Activated T-helper 2 cell treated with anti-CD3 and anti-CD28 coated beads, Interferon-gamma antibody, Interleukin-2, Interleukin-4, amounts not matched to agents 10 μg/mL and 5 μg/mL and 100 μg/mL, durations not matched to agents 14 hours and 24 hours and 36 hours (primary cell): ENCODE results near the gene FAM184A. TPM values are rescaled to one million over a fixed set of nuclear protein-coding genes. Genes with fewer than 3 reads are reported as not detected.
A peak's percentile ranks its signal among the peaks of the same experiment; 100 is the strongest.

ENCODE experiments used
- DNase-seq: peaks from one replicate; pipeline ENCODE4 v3.0.0; 2021; ENCODE audit warnings: low spot score
- H3K27ac Mint-ChIP-seq: one replicate; pipeline ENCODE4 v1.8.0; 2021; ENCODE audit warnings: mixed read lengths
- H3K27me3 Mint-ChIP-seq: one replicate; pipeline ENCODE4 v1.8.0; 2021; ENCODE audit warnings: low read depth, mixed read lengths
- H3K36me3 Mint-ChIP-seq: one replicate; pipeline ENCODE4 v1.8.0; 2021; ENCODE audit warnings: low read depth, mixed read lengths
- H3K4me1 Mint-ChIP-seq: one replicate; pipeline ENCODE4 v1.8.0; 2021; ENCODE audit warnings: low read depth, mixed read lengths
- H3K4me3 Mint-ChIP-seq: one replicate; pipeline ENCODE4 v1.8.0; 2021; ENCODE audit warnings: low read depth, mild to moderate bottlenecking, moderate library complexity, mixed read lengths
- H3K9me3 Mint-ChIP-seq: one replicate; pipeline ENCODE4 v1.8.0; 2021; ENCODE audit warnings: mixed read lengths
- intact Hi-C: fragments of 100-400 bp; cut with micrococcal nuclease; formaldehyde crosslinking; loops from one replicate; pipeline ENCODE4 v1.15.1; 2023
- total RNA-seq: library from RNA; stranded (reverse); gene quantifications from 2 replicates; pipeline ENCODE4 v1.2.3, GENCODE V29; 2022

The FAM184A gene
- total RNA-seq, 1 donor from 2014 or later: 2.6 TPM

- Mint-ChIP-seq H3K9me3 (no peaks in the 10 kb centered on the region), H3K27ac (no peak overlapping the region), H3K4me1 (peaks cover 7% of the 10 kb centered on the region), H3K36me3 (no peaks in the 10 kb centered on the region), H3K4me3 (no peak overlapping the region), H3K27me3 (no peaks in the 10 kb centered on the region)
- intact Hi-C loops: no loop called here
- no peak for DNase-seq
Observed at GRCh38 chr6:118959903-118960302, 118.6 kb downstream of the FAM184A start.

DNA sequence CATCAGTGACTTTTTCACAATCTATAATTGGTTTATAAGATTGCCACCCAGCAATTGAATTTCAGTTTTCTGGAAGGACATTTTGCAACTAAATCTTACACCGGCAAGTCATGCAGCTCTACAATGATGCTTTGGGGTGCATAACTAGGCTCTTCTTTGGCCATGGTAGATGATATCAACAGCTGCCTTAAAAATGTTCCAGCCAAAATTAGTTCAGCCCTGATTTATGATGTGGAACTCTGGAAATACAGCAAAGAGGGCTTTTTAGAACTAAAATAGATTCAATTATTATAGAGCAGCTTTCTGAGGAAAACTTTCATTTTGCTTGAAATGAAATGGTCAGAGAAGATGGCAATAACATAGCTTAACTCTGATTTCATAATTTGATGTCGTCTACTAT lies 125.1 kb downstream of the FAM184A start:
- H3K9me3 Mint-ChIP-seq: no peaks in the 10 kb centered on the region
- H3K27me3 Mint-ChIP-seq: peaks cover 3% of the 10 kb centered on the region
- H3K4me3 Mint-ChIP-seq: no peak overlapping the region
- intact Hi-C loops: no loop called here
- no peak overlapping the region for H3K27ac Mint-ChIP-seq
- H3K4me1 Mint-ChIP-seq: no peaks in the 10 kb centered on the region
- DNase-seq: no peak
- no peaks in the 10 kb centered on the region for H3K36me3 Mint-ChIP-seq

DNA sequence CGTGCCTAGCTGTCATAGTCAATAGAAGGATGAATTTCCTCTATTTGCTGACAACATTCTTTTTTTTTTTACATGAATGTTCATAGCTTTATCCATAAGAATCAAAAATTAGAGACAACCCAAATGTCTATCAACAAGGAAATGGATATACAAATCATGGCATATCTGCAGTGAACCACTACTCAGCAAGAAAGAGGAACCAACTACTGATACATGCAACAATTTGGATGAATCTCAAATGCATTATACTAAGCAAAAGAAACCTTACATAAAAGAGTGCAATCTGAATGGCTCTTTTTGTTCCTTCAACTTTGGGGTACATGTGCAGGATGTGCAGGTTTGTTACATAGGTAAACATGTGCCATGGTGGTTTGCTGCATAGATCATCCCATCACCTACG lies 125.8 kb downstream of the FAM184A start:
- Mint-ChIP-seq H3K4me3 (no peak overlapping the region), H3K27me3 (peaks cover 3% of the 10 kb centered on the region), H3K4me1 (no peaks in the 10 kb centered on the region), H3K9me3 (no peaks in the 10 kb centered on the region), H3K27ac (no peak overlapping the region), H3K36me3 (no peaks in the 10 kb centered on the region)
- no peak for DNase-seq
- intact Hi-C loops: no loop called here

DNA sequence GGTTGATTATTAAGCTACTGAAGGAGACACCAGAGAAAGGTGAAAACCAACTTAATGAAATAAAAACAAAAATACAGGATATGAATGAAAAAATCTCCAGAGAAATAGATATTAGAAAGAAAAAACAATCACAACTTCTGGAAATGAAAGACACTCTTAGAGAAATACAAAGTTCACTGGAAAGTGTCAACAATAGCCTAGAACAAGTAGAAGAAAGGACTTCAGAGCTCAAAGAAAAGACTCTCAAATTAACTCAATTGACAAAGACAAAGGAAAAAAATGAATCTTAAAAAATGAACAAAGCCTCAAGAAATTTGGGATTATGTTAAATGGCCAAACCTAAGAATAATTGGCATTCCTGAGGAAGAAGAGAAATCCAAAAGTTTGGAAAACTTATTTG lies 133.2 kb downstream of the FAM184A start:
- Mint-ChIP-seq H3K36me3 (peaks cover 6% of the 10 kb centered on the region), H3K4me1 (no peaks in the 10 kb centered on the region), H3K9me3 (peaks cover 57% of the 10 kb centered on the region), H3K27me3 (peaks cover 14% of the 10 kb centered on the region), H3K27ac (no peak overlapping the region), H3K4me3 (no peak overlapping the region)
- no peak for DNase-seq
- intact Hi-C loops: no loop called here

DNA sequence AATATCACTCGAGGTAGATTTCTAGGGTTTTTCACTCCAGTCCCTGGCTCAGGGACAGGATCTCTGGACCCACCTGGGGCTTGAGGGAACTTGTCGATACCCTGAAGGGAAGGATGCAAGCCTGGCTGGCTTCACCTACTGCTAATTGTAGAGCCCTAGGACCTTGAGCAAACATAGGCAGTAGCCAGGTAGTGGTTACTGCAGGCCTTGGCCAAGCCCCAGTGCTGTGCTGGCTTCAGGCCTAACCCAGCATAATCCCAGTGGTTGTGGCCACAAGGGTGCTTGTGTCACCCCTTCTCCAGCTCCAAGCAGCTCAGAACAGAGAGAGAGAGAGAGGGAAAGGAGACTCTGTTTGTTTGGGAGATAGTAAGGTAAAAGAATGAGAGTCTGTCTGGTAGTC lies 137.7 kb downstream of the FAM184A start:
- peaks cover 25% of the 10 kb centered on the region for H3K36me3 Mint-ChIP-seq
- H3K27me3 Mint-ChIP-seq: peaks cover 9% of the 10 kb centered on the region
- H3K4me3 Mint-ChIP-seq: no peak overlapping the region
- intact Hi-C loops: no loop called here
- peaks cover 52% of the 10 kb centered on the region for H3K9me3 Mint-ChIP-seq
- H3K4me1 Mint-ChIP-seq: peaks cover 6% of the 10 kb centered on the region
- no peak for DNase-seq
- no peak overlapping the region for H3K27ac Mint-ChIP-seq

DNA sequence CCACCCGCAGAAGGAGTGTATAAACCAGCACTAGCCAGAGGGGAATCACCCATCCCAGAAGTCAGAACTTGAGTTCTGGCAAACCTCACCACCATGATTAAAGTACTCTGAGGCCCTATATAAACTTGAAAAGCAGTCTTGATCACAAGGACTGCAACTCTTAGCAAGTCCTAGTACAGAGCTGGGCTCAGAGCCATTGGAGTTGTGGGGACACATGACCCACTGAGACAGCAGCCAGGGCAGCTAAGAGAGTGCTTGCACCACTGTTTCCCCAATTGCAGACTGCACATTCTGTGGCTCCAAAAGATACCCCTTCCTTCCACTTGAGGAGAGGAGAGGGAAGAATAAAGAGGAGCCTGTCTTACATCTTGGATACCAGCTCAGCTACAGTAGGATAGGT lies 138.8 kb downstream of the FAM184A start:
- intact Hi-C loops: loop anchor here (5.0 to 10.0 kb wide), 2 partner anchors 405 to 523 kb away; partner anchors contain the start of gene MAN1A1

GRCh38 chr6:118935978-118936703 lies 142.3 kb downstream of the FAM184A start:
- H3K9me3 Mint-ChIP-seq: peaks cover 18% of the 10 kb centered on the region
- no peak for DNase-seq
- H3K27ac Mint-ChIP-seq: peak overlapping the region; percentile 86
- H3K4me3 Mint-ChIP-seq: peak overlapping the region; percentile 89
- H3K27me3 Mint-ChIP-seq: no peaks in the 10 kb centered on the region
- peaks cover 29% of the 10 kb centered on the region for H3K4me1 Mint-ChIP-seq
- H3K36me3 Mint-ChIP-seq: peaks cover 33% of the 10 kb centered on the region
- intact Hi-C loops: loop anchor here (1.0 to 10.0 kb wide), 4 partner anchors 42 to 526 kb away; partner anchors contain the start of genes ASF1A, FAM184A and MAN1A1

More for the DNA sequence above, 138.8 kb downstream of the FAM184A start:
- Mint-ChIP-seq H3K27ac (no peak overlapping the region), H3K27me3 (peaks cover 9% of the 10 kb centered on the region), H3K4me1 (peaks cover 13% of the 10 kb centered on the region), H3K4me3 (no peak overlapping the region), H3K36me3 (peaks cover 26% of the 10 kb centered on the region), H3K9me3 (peaks cover 43% of the 10 kb centered on the region)
- no peak for DNase-seq

- Mint-ChIP-seq H3K9me3 (peaks cover 15% of the 10 kb centered on the region), H3K36me3 (peaks cover 38% of the 10 kb centered on the region), H3K4me1 (peaks cover 29% of the 10 kb centered on the region), H3K4me3 (peak overlapping the region; percentile 89), H3K27ac (peak overlapping the region; percentile 86), H3K27me3 (no peaks in the 10 kb centered on the region)
- DNase-seq: no peak
- intact Hi-C loops: loop anchor here (1.0 to 10.0 kb wide), 4 partner anchors 41 to 527 kb away; partner anchors contain the start of genes ASF1A, FAM184A and MAN1A1
Observed at GRCh38 chr6:118935331-118935668, 143.2 kb downstream of the FAM184A start.

DNA sequence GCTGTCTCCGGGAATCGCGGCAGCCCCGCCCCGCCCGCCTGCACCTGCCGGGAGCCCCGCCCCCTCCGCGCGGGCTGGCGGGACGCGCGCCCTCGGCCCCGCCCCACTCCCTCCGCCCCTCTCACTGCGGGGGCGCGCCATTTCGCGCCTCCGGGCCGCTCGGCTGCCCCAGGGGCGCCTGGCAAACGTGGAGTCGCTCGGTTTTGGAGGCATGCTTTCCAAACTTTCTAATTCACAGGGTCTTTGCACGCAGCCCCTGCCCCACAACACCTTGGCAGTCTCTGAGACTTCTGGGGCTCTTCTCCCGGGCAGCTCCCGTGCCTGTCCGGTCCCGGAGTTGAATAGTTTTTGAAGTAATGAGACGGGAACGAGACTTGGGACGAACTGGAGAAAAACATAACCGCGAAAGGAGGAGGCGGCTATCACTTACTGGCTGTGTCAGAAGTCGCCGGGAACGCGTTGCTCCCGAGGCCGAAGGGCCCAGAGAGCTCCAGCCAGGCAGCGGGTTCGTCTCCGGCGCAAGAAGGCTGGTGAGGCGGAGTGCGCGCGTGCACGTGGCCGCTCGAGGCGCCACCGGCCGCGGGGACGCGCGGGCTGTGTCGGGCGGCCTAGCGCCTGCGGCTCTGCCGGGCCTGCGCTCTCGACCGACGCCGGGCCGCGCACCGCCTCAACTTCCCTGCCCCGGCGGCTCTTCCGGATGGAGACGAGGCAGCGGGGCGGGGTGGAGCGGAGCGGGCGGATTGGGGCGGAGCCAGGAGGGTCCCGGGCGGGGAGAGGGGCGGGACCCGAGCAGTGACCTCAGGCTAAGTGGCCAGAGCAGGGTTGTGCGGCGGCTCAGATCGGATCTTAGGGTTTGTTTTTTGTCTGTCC lies 143.8 kb downstream of the FAM184A start, which contains the start of gene MCM9:
Gene MCM9 (minus strand): TSS at position 699 of the 870 bp plus-strand sequence. CDS start 3,436 bp downstream, outside the sequence.
- intact Hi-C loops: loop anchor here (1.0 to 10.0 kb wide), 4 partner anchors 40 to 528 kb away; partner anchors contain the start of genes ASF1A, FAM184A and MAN1A1

GRCh38 chr6:118933855-118934460 lies 144.5 kb downstream of the FAM184A start:
- no peak for DNase-seq
- no peaks in the 10 kb centered on the region for H3K27me3 Mint-ChIP-seq
- peak overlapping the region; percentile 84 for H3K27ac Mint-ChIP-seq
- intact Hi-C loops: loop anchor here (10.0 kb wide), 1 partner anchor 411 kb away; the partner anchor contains the start of gene MAN1A1
- H3K4me1 Mint-ChIP-seq: peaks cover 29% of the 10 kb centered on the region
- H3K4me3 Mint-ChIP-seq: peak overlapping the region; percentile 89
- peaks cover 40% of the 10 kb centered on the region for H3K36me3 Mint-ChIP-seq
- peaks cover 11% of the 10 kb centered on the region for H3K9me3 Mint-ChIP-seq

More for the DNA sequence above, 143.8 kb downstream of the FAM184A start, which contains the start of gene MCM9:
- DNase-seq: peak; percentile 84
- Mint-ChIP-seq H3K4me1 (peaks cover 29% of the 10 kb centered on the region), H3K4me3 (peak within 1 kb of the TSS; percentile 89), H3K9me3 (peaks cover 15% of the 10 kb centered on the region), H3K27me3 (no peaks in the 10 kb centered on the region), H3K36me3 (peaks cover 38% of the 10 kb centered on the region), H3K27ac (peak within 1 kb of the TSS; percentile 96)

DNA sequence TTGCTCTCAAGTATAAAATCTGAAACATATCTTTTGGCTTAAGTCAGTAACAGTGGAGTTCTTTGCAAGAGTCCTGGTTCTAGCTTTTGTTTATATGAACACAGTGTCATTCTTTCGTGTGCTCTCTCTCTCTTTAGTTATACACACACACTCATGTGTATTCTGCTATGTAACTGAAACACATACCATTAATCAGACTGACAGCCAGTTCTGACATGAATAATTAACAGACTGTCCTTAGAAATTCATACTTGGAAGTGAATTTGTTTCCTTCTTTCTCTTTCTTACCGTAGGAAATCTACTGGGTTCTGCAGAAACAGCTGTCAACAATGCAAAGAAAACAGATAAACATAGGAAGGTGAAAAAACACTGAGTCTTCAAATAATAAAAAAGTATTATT lies 146.0 kb downstream of the FAM184A start:
- intact Hi-C loops: loop anchor here (10.0 kb wide), 1 partner anchor 412 kb away; the partner anchor contains the start of gene MAN1A1
- Mint-ChIP-seq H3K27me3 (no peaks in the 10 kb centered on the region), H3K27ac (no peak overlapping the region), H3K36me3 (peaks cover 38% of the 10 kb centered on the region), H3K9me3 (peaks cover 8% of the 10 kb centered on the region), H3K4me3 (no peak overlapping the region), H3K4me1 (peaks cover 32% of the 10 kb centered on the region)
- DNase-seq: no peak

- H3K27me3 Mint-ChIP-seq: no peaks in the 10 kb centered on the region
- intact Hi-C loops: loop anchor here (10.0 kb wide), 1 partner anchor 413 kb away; the partner anchor contains the start of gene MAN1A1
- no peak for DNase-seq
- H3K4me3 Mint-ChIP-seq: no peak overlapping the region
- H3K4me1 Mint-ChIP-seq: peaks cover 30% of the 10 kb centered on the region
- peaks cover 6% of the 10 kb centered on the region for H3K9me3 Mint-ChIP-seq
- H3K27ac Mint-ChIP-seq: no peak overlapping the region
- peaks cover 40% of the 10 kb centered on the region for H3K36me3 Mint-ChIP-seq
Observed at GRCh38 chr6:118931436-118931835, 147.0 kb downstream of the FAM184A start.
